K562 (cell line): ENCODE results near the gene BAD. TPM values are rescaled to one million over a fixed set of nuclear protein-coding genes. Genes with fewer than 3 reads are reported as not detected.

Experiments
- CC2D1A ChIP-seq: fragments of 450-650 bp; IDR thresholded peaks from 2 replicates; pipeline ENCODE4 v1.6.1; 2017; ENCODE audit warnings: mild to moderate bottlenecking
- HMG20A ChIP-seq: fragments of 450-650 bp; formaldehyde crosslinking; conservative IDR thresholded peaks from 2 replicates; pipeline ENCODE4 v1.4.0; 2020; ENCODE audit warnings: mild to moderate bottlenecking, mixed read lengths
- ZBTB7A ChIP-seq: IDR thresholded peaks from 2 replicates; pipeline ENCODE4 v1.6.1; 2011; ENCODE audit warnings: low read depth, mild to moderate bottlenecking, low read length, moderate library complexity, borderline replicate concordance; ENCODE audit not compliant: control insufficient read depth
- ZNF639 ChIP-seq, 2 experiments: fragments of 200-800 bp in 1 of 2; sonication (Bioruptor generic) in 1 of 2; sonication (generic) in 1 of 2; formaldehyde crosslinking in 1 of 2; IDR thresholded peaks in 1 of 2; conservative IDR thresholded peaks in 1 of 2; 2 replicates each; pipeline versions ENCODE4 v1.5.0 to v1.6.1; 2016 to 2020; ENCODE audit warnings: missing compliant biosample characterization in 1 of 2, missing genetic modification characterization in 1 of 2, missing genetic modification reagents in 1 of 2
- polyA plus RNA-seq, 8 experiments: library from polyadenylated mRNA; depleted of rRNA in 4 of 8; stranded (reverse) in 5 of 8; unstranded in 3 of 8; fragments of >200 nt; fragmentation: Nextera tagmentation in 2 of 8; fragmentation: Illumina TruSeq in 1 of 8; extraction: Ambion mirVana in 2 of 8; extraction: Trizol in 1 of 8; gene quantifications; 2 replicates each; pipeline versions ENCODE4 v1.2.1 to v1.2.3, GENCODE V29; 2011 to 2014; ENCODE audit warnings: inconsistent platforms in 1 of 8, missing spikeins in 1 of 8
- total RNA-seq, 7 experiments: library from RNA; depleted of rRNA in 6 of 7; stranded (reverse); fragments of >200 nt in 6 of 7; fragmentation: Illumina TruSeq in 2 of 7; extraction: Trizol in 2 of 7; gene quantifications; 2 replicates each; pipeline versions ENCODE4 v1.2.1 to v1.2.3, GENCODE V29; 2011 to 2021; ENCODE audit warnings: low replicate concordance in 1 of 7
- TF ChIP-seq, protein P1 (sequence below), 2 experiments: fragments of 450-650 bp in 1 of 2; sonication (generic) in 1 of 2; formaldehyde crosslinking in 1 of 2; IDR thresholded peaks in 1 of 2; conservative IDR thresholded peaks in 1 of 2; 2 replicates each; pipeline versions ENCODE4 v1.6.1 to v1.8.1; 2016 to 2023; ENCODE audit warnings: mild to moderate bottlenecking in 2 of 2, moderate library complexity in 2 of 2, inconsistent platforms in 1 of 2, missing genetic modification reagents in 1 of 2
- TF ChIP-seq, protein P2 (sequence below), 3 experiments: fragments of 200-800 bp in 1 of 3; fragments of 250-450 bp in 1 of 3; fragments of 450-650 bp in 1 of 3; sonication (Bioruptor Pico) in 1 of 3; sonication (Bioruptor generic) in 1 of 3; formaldehyde crosslinking in 1 of 3; IDR thresholded peaks; 2 replicates each; pipeline versions ENCODE4 v1.6.1 to v1.8.0; 2016 to 2022; ENCODE audit warnings: mild to moderate bottlenecking in 2 of 3, missing genetic modification characterization in 2 of 3, missing compliant biosample characterization in 1 of 3, moderate library complexity in 1 of 3
- TF ChIP-seq, protein P3 (sequence below), 2 experiments: fragments of 450-650 bp in 1 of 2; sonication (generic) in 1 of 2; formaldehyde crosslinking in 1 of 2; IDR thresholded peaks; 2 replicates each; pipeline versions ENCODE4 v1.7.1 to v1.9.0; 2016 to 2022; ENCODE audit warnings: inconsistent platforms in 1 of 2, mild to moderate bottlenecking in 1 of 2, missing genetic modification reagents in 1 of 2

The BAD gene
- total and polyA plus RNA-seq, 9 of the 15 experiments (the other 6 are each of a cell fraction or from before 2014, with no cell fraction given), result 0.61 to 45.6 (median 11.8) TPM

DNA sequence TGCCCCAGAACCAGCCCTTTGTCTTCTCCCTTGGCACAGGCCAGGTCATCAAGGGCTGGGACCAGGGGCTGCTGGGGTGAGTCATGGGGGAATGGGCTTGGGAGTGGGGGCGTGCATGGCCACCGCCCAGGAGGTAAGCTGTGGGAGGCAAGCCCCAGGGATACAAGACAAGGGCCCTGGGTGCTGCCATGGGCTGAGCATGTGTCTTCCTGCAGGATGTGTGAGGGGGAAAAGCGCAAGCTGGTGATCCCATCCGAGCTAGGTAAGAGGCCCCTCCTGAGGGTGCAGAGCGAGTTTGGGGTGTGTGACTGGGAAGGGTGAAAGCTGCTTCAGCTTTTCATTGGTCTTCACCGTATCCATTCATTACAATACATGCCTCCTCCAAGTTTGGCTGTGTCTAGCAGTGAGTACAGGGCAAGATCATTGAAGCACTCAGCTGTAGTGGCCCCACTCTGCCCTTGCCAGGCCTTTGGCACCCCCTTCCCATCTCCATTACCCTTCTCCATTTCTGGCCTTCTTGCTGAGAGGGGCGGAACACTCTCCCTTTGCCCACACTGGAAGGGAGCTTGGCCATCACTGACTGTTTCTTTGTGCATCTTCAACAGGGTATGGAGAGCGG is 41.1 kb downstream of the BAD start (continued):
- TF ChIP-seq ZBTB7A, result peak; percentile 57; the same call in 1 of the 2 replicates
- TF ChIP-seq, protein P1, sequence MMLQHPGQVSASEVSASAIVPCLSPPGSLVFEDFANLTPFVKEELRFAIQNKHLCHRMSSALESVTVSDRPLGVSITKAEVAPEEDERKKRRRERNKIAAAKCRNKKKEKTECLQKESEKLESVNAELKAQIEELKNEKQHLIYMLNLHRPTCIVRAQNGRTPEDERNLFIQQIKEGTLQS (IDR thresholded peaks at IDR 0.05), result peak; percentile 40; the same call in 1 of the 2 replicates
- TF ChIP-seq, protein P1 (CRISPR knock-in tag; conservative IDR thresholded peaks at IDR 0.05), result no peak
- TF ChIP-seq, protein P2, sequence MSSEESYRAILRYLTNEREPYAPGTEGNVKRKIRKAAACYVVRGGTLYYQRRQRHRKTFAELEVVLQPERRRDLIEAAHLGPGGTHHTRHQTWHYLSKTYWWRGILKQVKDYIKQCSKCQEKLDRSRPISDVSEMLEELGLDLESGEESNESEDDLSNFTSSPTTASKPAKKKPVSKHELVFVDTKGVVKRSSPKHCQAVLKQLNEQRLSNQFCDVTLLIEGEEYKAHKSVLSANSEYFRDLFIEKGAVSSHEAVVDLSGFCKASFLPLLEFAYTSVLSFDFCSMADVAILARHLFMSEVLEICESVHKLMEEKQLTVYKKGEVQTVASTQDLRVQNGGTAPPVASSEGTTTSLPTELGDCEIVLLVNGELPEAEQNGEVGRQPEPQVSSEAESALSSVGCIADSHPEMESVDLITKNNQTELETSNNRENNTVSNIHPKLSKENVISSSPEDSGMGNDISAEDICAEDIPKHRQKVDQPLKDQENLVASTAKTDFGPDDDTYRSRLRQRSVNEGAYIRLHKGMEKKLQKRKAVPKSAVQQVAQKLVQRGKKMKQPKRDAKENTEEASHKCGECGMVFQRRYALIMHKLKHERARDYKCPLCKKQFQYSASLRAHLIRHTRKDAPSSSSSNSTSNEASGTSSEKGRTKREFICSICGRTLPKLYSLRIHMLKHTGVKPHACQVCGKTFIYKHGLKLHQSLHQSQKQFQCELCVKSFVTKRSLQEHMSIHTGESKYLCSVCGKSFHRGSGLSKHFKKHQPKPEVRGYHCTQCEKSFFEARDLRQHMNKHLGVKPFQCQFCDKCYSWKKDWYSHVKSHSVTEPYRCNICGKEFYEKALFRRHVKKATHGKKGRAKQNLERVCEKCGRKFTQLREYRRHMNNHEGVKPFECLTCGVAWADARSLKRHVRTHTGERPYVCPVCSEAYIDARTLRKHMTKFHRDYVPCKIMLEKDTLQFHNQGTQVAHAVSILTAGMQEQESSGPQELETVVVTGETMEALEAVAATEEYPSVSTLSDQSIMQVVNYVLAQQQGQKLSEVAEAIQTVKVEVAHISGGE (CRISPR knock-in tag; IDR thresholded peaks at IDR 0.05), result no peak
- TF ChIP-seq, protein P3, sequence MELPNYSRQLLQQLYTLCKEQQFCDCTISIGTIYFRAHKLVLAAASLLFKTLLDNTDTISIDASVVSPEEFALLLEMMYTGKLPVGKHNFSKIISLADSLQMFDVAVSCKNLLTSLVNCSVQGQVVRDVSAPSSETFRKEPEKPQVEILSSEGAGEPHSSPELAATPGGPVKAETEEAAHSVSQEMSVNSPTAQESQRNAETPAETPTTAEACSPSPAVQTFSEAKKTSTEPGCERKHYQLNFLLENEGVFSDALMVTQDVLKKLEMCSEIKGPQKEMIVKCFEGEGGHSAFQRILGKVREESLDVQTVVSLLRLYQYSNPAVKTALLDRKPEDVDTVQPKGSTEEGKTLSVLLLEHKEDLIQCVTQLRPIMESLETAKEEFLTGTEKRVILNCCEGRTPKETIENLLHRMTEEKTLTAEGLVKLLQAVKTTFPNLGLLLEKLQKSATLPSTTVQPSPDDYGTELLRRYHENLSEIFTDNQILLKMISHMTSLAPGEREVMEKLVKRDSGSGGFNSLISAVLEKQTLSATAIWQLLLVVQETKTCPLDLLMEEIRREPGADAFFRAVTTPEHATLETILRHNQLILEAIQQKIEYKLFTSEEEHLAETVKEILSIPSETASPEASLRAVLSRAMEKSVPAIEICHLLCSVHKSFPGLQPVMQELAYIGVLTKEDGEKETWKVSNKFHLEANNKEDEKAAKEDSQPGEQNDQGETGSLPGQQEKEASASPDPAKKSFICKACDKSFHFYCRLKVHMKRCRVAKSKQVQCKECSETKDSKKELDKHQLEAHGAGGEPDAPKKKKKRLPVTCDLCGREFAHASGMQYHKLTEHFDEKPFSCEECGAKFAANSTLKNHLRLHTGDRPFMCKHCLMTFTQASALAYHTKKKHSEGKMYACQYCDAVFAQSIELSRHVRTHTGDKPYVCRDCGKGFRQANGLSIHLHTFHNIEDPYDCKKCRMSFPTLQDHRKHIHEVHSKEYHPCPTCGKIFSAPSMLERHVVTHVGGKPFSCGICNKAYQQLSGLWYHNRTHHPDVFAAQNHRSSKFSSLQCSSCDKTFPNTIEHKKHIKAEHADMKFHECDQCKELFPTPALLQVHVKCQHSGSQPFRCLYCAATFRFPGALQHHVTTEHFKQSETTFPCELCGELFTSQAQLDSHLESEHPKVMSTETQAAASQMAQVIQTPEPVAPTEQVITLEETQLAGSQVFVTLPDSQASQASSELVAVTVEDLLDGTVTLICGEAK (IDR thresholded peaks at IDR 0.05), result no peak
- TF ChIP-seq, protein P3 (CRISPR knock-in tag; IDR thresholded peaks at IDR 0.05), result no peak
- no peak for TF ChIP-seq CC2D1A
- 0 out of 4 replicates have a peak, but pooled peaks of 1 of the 2 experiments have one; percentile 31 for TF ChIP-seq ZNF639 (CRISPR knock-in tag; conservative IDR thresholded peaks at IDR 0.05 in 1 of 2, IDR thresholded peaks at IDR 0.05 in 1 of 2)
- no peak for TF ChIP-seq HMG20A (CRISPR knock-in tag)
